Measurements from ENCODE around the gene PTK6.

- no peak for TF ChIP-seq CTCF (IDR thresholded peaks at IDR 0.05; ENCODE audit: low read depth, low read length, poor library complexity, severe bottlenecking)
- TF ChIP-seq EZH2phosphoT487 (IDR thresholded peaks at IDR 0.05; ENCODE audit: borderline replicate concordance, low read length), result no peak
Observed at GRCh38 chr20:63532449-63532971, 4.7 kb downstream of the PTK6 start.
